Stimulated activated CD8-positive, alpha-beta memory T cell treated with anti-CD3 and anti-CD28 coated beads, Interleukin-12 subunit alpha, Interleukin-12 subunit beta, amount 100 ng/mL, for 24 hours (primary cell): ENCODE data around the gene IL22RA1.

Experiments
- DNase-seq: peaks from one replicate; pipeline ENCODE4 v3.0.0-alpha.2; 2020; ENCODE audit errors: extremely low read depth

IL22RA1 gene

DNA sequence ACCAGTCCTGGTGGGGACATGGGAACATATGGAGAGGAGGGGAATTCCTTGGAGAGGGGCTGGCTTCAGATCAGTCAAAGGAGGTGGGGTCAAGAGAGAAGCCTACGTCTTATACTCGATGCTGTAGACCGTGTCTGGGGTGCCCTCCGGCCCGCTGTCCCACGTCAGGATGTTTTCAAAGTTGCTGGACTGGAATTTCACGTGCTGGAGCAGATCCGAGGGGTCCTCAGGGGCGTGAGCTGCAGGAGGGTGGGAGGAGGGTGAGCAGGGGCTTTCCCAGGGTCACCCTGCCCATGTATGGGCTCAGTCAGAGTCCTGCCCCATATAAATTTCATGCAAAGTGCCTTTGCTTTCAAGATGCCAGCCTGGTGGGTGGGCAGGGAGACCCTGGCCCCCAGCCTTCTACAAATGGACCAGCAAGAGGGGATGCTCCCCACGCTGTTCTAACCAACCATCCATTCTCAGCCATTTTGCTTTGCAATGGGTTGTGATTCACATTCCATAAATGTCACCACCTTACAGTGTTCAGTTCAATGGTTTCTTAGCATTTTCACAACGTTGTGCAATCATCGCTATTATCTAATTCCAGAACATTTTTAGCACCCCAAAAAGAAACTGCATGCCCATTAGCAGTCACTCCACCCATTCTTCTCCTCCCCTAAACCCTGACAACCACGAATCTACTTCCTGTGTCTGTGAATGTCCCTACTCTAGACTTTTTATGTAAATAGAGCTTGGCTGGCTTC lies 4.3 kb downstream of the IL22RA1 start:
- no peak for DNase-seq

DNA sequence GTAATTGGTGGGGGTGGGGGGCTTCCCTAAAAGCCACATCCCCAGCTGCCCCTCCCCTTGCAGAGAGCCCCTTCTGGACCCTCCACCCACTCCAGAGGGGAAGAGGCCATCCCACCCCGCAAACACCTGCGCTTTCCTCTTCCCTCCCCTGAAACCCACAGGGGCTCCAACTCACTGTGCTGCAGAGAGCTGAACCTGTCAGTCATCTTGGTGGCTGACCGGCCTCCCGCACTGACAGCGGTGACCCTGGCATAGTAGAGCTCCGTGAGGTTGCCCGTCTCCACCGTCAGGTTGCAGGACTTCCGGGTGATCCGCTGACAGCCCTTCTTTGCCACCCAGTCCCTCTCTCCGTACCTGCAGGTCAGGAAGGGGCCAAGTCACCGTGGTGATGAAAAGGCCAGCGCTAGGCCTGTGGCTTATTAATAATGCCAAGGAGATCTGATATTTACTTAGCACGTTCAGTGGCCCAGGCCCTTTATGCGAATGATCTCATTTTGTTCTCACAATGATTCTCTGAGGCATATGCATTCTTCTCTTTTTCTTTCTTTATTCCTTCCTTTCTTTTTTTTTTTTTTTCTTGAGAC lies 5.9 kb downstream of the IL22RA1 start:
- DNase-seq = no peak

DNA sequence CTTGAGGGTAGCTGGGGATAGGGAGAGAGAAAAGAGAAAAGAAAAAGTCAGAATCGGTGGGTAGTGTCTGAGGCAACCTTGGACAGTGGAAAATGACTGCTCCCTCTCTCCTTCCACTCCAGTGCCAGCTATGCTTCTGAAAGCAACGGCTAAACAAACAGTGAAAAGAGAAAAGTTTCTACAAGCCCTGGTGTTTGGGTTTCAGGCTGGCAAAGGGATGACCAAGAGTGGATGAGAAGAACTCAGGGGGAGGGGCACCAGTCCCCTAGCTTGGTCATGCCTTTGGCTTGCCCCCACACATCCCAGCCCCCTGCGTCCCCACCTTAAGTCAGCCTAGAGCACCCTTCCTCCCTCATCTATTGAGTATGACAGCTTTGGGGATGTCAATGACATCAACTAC lies 8.6 kb downstream of the IL22RA1 start:
- no peak for DNase-seq

DNA sequence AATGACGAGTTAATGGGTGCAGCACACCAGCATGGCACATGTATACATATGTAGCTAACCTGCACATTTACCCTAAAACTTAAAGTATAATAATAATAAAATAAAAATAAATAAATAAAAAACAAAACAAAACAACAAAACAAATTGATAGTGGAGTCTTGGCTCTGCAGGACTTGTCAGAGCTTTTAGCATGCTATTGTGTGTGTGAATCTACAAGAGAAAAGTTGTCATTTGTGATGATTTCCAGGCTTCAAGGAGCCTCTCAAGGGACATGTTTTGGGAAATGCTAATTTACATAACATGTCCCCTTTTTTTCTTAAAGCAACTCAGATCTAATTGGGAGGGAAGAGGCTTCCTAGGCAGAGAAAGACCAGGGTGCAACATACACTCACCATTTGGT lies 9.1 kb downstream of the IL22RA1 start:
- no peak for DNase-seq

DNA sequence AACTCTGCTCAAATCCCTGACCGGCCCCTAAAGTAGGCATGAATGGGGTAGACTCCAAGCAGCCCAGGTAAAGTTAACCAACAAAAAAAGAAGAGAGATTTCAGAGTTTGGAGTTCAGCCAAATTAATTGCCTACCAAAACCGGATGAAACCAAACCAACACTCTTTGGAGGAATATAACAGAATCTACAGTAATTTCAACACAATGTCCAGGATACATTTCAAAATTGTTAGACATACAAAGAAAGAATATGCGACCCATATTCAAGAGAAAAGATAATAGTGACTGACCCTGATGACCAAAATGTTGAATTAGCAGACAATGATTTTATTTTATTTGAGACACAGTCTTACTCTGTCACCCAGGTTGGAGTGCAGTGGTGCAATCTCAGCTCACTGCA lies 12.6 kb downstream of the IL22RA1 start:
- DNase-seq = no peak

DNA sequence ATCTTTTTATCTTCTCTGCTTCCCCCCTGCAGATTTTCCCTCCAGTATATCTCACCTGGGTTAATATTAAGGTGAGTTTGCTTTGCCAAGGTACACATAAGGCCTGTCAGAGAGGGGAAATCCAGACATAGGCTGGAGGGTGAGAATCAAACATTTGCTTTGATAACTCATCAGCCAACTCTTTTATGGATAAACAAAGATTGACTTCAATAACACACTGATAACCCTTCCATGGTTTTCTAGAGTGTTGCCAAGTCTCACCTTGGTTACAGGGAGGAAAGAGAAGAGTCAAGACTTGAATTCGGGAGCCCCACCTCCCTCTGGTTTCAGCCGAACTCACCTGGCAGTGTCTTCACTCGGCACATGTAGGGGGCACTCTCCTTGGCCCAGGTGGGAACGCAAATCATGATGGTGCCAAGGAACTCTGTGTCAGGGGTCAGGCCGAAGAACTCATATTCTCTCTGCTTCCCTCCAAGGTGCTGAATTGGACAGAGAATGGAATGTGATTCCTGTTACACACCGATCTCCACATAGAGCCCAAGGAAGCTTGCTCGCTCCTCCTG lies 15.1 kb downstream of the IL22RA1 start:
- DNase-seq = no peak

DNA sequence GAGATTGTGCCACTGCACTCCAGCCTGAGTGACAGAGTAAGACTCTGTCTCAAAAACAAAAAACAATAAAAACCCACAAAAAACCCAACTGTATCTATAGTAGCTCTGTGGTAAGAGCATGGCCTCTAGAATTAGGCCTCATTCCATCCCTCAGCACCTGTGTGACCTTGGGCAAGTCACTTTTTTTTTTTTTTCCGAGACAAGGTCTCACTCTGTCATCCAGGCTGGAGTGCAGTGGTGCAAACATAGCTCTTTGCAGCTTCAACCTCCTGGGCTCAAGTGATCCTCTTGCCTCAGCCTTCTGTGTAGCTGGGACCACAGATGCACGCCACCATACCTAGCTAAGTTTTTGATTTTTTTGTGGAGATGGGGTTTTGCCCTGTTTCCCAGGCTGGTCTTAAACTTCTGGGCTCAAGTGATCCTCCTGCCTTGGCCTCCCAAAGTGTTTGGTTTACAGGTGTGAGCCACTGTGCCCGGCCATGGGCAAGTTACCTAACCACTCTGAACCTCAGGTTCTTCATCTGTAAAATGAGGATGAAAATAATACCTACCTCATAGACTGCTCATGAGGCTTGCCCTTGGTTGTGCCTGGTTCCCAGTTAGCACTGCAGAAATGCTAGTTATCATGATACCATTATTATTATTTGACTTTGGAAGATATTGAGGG lies 15.7 kb downstream of the IL22RA1 start:
- no peak for DNase-seq

DNA sequence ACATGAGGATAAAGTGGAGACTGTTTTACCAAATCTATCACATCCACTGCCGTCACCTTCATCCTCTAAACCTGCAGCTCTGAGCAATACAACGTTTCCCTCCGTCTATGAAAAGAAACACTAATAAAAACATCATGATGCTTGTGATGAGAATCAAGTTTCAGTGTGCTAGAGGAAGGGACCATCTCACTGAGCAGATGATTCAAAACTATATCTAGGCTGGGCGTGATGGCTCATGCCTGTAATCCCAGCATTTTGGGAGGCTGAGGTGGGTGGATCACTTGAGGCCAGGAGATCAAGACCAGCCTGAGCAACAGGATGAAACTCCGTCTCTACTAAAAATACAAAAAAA lies 16.3 kb downstream of the IL22RA1 start:
- DNase-seq = no peak

DNA sequence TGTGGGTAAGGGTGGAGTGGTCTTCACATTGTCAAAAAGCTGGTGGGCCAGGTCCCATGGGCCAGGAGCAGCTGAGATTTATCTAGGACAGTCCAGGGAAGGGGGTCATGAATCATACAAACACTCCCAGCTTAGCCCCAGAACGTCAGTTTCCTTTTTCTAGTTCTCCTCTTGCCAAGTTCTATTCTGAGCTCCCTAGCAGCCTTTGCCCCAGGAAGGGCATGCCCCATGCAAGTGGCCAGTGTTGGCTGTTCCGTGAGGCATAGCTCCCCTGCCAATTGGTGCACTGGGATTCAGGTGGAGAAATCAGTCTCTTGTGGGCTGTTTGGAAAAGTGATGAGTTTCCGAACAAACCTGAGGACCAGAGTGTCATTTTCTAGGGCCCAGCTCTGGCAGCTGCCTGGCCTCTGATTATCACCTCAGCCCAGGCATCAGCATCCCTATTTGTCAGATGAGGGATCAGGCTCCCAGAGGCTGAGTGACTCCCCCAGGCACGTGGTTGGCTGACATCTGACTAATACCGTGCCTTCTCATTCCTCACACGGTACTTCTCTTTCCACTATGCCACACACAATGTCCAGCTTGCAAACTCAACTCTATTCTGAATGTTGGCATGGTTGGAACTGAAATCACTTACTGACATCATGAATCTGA lies 16.8 kb downstream of the IL22RA1 start:
- no peak for DNase-seq

DNA sequence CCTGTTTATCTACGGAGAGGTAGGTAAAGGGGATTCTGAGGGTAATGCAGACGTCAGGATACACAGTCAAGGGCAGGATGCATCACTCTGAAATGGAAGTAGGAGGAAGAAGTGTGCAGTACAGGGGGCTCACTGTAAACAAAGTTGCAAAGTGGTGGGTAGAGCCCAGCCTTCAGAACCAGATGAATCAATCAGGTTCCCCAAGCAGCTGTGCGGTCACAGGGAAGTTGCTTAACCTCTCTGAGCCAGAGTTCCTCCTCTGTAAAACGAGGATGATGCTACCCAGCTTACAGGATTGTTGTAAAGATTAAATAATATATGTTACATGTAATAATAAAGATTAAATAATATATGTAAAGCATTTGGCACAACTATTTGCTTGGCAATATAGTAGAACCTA lies 17.5 kb downstream of the IL22RA1 start:
- no peak for DNase-seq

DNA sequence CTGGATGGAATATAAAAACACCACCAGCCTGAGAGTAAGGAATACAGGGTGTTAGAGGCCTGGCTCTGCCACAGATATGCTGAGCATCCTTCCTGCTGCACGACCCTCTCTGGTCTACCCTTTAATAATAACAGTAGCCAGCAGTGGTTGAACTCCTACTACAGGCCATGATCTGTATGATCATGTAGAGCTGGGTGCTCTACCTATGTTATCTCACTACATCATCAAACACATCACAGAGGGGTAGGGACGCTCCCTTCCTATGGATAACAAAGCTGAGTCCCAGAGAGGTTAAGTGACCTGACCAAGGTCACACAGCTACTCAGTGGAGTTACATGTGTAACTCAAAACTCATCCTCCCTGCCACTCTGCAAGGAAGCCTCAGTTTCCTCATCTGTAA lies 18.0 kb downstream of the IL22RA1 start:
- no peak for DNase-seq

DNA sequence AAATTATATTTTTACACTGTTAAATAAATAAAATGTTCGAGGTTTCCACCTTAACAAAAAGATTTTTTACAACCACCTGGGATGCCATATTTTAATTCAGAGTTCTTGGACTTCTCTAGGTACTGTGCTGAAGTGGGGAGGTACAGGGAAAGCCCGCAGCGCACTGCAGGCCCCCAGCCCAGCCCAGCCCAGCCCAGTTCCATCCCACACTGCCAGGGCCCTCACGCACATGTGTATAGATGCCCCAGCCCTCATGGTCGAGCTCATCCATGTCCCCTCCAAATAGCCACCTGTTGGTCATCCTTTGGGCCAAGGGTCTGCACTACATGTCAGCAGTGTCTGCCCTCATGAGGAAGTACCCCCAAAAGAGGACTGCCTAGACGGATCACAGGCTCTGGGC lies 19.3 kb downstream of the IL22RA1 start:
- DNase-seq = no peak

DNA sequence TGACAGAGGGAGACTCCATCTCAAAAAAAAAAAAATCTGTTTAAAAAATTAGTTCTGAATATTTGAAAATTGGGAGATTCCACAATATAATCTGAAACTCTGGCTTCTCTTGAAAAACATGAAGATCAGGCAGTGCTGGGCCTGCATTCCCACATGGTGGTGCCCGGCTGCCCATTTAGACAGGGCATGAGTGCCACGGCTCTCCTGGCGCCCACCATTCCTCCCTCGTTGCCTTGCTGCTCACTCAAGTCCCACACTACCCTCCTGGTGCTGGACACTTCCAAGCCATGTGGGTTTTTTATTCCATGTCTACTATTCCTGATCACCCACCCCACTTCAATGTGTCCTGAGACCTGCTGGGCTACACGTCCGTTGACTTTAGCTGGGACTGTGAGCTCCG lies 20.2 kb downstream of the IL22RA1 start:
- DNase-seq = no peak

DNA sequence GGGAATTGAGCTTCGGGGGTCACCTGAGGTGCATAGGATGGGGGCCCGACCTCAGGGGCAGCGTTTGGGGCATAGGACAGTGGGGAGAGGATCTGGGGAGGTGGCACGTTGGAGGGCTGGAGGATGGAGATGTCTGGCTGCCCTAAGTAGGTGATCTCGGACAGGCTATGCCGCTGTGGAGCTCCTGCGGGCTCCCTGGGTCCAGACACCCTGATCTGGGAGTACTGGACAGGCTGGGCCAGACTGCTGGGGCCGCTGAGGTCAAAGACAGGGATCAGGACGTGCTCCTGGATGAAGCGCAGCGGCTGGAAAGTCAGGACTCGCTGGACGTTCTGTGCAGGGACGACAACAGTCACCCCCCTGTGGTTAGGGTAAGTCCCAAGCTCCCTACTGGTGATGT lies 21.5 kb downstream of the IL22RA1 start:
- DNase-seq = no peak

DNA sequence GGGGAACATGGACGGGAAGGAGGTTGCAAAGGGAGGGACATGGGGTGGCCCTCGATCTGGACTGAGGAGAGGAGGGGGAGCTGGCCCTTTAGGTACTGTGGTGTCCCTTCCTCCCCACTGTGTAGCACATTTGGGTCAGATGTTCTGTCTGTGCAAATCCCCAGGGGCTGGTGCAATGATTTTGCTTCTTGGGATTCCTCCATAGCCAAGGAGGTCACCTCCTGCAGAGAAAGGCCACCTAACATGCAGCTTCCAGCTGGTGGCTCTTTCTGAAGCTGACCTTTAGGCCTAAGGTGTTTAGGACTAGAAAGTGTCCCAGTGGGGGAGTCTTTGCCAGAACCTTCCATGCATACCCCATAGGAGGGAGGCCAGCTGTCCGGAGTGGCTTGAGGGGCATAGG lies 22.0 kb downstream of the IL22RA1 start:
- DNase-seq = no peak

DNA sequence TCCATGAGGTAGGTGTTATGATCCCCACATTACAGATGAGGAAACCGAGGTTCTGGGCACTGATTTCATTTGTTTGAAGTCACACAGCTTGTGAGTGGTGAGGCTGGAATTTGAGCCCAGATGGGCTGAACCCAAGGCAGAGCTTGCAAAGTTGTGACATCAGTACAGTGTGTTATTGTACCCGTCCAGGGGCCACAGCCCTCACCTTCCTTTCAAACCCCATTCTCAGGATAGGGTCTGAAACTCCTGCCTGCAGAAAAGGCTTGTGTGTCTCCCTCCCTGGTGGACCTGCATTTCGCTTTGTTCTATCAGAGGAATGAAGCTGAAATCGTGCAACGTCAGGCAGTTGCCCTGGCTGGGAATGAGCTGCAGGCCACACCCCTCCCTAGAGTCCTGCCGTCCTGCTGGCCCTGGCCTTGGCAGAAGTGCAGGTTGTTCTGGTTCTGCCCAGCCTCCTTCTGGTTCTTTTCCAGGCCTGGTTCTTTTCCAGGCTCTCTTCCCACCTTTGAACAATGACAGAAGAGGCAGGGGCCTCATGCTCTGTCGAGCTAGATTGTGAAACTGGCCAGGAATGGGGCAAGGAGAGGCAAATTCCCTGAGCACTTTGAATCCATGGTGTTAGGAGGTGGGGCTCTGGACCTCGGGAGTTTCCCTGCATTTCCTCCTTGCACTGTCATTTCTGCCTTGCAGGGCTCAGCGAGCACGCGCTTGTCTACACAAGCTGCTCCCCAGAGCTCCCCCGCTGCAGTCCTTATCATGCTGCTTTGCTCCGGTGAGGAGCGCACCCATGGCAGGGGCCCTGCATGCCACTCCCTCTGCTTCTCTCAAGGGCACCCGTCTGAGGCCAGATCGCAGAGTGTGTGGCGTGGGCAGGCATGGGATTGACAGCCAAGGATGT lies 22.8 kb downstream of the IL22RA1 start:
- DNase-seq = no peak

DNA sequence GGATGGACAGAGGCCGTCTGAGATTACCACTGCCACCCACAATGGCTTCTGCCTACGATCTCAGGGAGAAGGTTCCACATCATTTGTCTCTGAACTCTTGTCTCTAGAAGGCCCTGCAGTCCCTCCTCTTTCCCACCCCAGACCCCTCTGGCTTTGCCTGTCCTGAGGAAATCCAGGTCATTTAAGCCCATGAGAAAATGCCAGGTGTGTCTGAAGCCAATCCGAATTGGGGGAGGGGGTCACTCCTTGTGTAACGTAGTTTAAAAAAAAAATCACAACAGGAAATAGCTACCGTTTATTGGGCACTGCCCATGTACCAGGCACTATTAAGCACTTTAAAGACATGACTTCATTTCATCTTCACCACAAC lies 23.5 kb downstream of the IL22RA1 start:
- no peak for DNase-seq

DNA sequence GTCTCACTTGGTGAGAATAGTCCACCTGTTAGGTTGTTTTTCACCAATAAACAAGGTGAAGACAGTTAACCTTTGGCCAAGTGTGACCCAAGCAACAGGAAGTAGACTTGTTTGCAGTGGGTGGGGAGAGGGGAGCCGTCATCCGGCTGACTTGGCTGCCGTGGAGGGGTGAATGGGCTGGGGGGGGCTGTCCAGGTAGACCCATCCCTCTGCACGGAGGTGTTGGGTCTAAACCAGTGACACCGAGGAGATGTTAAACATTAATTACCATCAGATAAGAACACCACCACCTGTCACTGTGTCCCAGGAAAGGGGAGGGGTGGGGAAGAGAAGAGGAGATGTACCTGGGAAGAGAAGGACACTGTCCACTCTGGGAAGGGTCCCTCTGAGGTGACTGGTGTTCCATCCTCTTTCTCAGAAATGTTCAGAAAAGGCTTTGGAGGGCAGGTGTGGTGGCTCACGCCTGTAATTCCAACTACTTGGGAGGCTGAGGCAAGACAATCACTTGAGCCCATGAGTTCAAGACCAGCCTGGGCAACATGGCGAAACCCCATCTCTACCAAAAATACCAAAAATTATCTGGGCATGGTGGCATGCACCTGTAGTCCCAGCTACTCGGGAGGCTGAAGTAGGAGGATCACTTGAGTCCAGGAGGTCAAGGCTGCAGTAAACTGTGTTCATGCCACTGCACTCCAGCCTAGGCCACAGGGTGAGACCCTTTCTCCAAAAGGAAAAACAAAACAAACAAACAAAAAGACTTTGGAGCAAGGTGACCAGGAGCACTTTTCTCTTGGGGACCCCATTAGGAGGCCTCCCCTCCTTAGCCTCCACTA lies 24.3 kb downstream of the IL22RA1 start:
- no peak for DNase-seq

DNA sequence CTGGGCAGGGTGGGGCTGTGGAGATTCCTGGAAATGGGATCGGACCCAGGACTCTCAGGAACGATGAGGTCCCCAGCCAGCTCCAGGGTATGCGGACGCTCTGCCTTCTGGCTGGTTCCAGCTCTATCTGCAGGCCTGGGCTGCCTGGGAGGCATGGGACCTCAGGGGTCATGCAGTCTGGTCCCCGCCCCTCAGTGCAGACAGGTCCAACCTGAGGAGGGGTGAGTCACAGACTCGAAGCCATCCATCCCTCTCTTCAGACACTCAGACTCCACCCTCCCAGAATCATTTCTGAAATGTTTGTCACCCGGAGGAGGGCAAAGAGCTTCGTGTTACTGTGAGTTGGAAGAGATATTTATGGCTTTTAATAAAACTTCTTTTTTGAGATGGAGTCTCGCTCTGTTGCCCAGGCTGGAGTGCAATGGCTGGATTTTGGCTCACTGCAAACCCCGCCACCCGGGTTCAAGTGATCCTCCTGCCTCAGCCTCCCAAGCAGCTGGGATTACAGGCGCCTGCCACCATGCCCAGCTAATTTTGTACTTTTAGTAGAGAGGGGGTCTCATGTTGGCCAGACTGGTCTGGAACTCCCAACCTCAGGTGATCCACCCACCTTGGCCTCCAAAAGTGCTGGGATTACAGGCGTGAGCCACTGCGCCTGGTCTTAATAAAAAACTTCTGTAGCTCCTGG lies 25.1 kb downstream of the IL22RA1 start:
- no peak for DNase-seq

DNA sequence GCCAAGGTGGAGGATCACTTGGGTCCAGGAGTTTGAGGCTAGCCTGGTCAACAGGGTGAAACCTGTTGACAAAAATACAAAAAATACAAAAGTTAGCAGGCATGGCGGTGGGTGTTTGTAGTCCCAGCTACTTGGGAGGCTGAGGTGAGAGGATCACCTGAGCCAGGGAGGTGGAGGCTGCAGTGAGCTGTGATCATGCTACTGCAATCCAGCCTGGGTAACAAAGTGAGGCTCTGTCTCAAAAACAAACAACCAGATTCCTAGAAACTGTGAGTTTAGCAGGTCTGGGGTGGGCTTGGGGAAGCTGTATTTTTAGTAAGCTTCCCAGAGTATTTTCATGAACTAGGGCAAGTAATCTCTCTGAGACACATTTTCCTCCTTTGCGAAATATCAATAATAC lies 25.8 kb downstream of the IL22RA1 start:
- DNase-seq = no peak
